IMR-90 (cell line): ENCODE results near the gene USP30. TPM values are rescaled to one million over a fixed set of nuclear protein-coding genes. Genes with fewer than 3 reads are reported as not detected.

Experiments
- ATAC-seq: fragments of 200-7000 bp; cut with Tn5 transposase; 2 replicates; pipeline ENCODE4 v1.9.1; 2020; ENCODE audit warnings: low read depth, mild to moderate bottlenecking, moderate library complexity
- BruUV-seq: library from RNA; stranded (reverse); fragments of 400-500 nt; replicated peaks from 2 replicates; lab custom pipeline; 2021; lab: Mats Ljungman, UMichigan
- CTCF ChIA-PET: fragments of 300-600 bp; formaldehyde crosslinking; extraction: SDS; loops from one replicate; lab custom pipeline; 2021; ENCODE audit warnings: antibody characterized with exemption; lab: Yijun Ruan, JAX
- POLR2A ChIA-PET: fragments of 300-600 bp; sonication (Branson Sonifier 250); formaldehyde crosslinking; loops from one replicate; lab custom pipeline; 2022; ENCODE audit warnings: antibody characterized with exemption; ENCODE audit not compliant: unreplicated experiment; lab: Charles Lee
- DNase-seq: peaks from one replicate; pipeline ENCODE4 v3.0.0; 2013
- H2AFZ ChIP-seq: replicated peaks from 2 replicates; pipeline ENCODE3; 2013; ENCODE audit warnings: low read length, mild to moderate bottlenecking; ENCODE audit not compliant: poor library complexity
- H2AK5ac ChIP-seq: 2 replicates; pipeline ENCODE4 v1.6.1; 2013; ENCODE audit warnings: low read depth, low read length, inconsistent platforms
- H2AK9ac ChIP-seq: replicated peaks from 2 replicates; pipeline ENCODE3; 2013; ENCODE audit warnings: mild to moderate bottlenecking, low read depth, low read length, moderate library complexity; ENCODE audit not compliant: poor library complexity
- H2BK120ac ChIP-seq: 2 replicates; pipeline ENCODE4 v1.6.1; 2013; ENCODE audit warnings: low read depth, low read length, inconsistent platforms
- H2BK15ac ChIP-seq: 3 replicates; pipeline ENCODE4 v1.6.1; 2013; ENCODE audit warnings: low read depth, low read length, inconsistent platforms
- H2BK20ac ChIP-seq: 2 replicates; pipeline ENCODE4 v1.6.1; 2013; ENCODE audit warnings: low read depth, mild to moderate bottlenecking, inconsistent platforms, low read length, moderate library complexity
- H2BK5ac ChIP-seq: 2 replicates; pipeline ENCODE4 v1.6.1; 2013; ENCODE audit warnings: mild to moderate bottlenecking, low read depth, low read length, inconsistent platforms; ENCODE audit not compliant: poor library complexity, severe bottlenecking
- H3K14ac ChIP-seq: replicated peaks from 2 replicates; pipeline ENCODE4 v1.6.1; 2013; ENCODE audit warnings: low read depth, low read length, inconsistent platforms
- H3K18ac ChIP-seq: 2 replicates; pipeline ENCODE4 v1.6.1; 2013; ENCODE audit warnings: low read depth, low read length, control low read depth
- H3K23ac ChIP-seq: 2 replicates; pipeline ENCODE4 v1.6.1; 2013; ENCODE audit warnings: low read depth, low read length, inconsistent platforms
- H3K27ac ChIP-seq: 2 replicates; pipeline ENCODE4 v1.5.1; 2013; ENCODE audit warnings: mild to moderate bottlenecking, control low read depth, low read length; ENCODE audit not compliant: insufficient read depth
- H3K27me3 ChIP-seq: 2 replicates; pipeline ENCODE4 v1.6.1; 2013; ENCODE audit warnings: low read length; ENCODE audit not compliant: control insufficient read depth, insufficient read depth
- H3K36me3 ChIP-seq: 2 replicates; pipeline ENCODE4 v1.6.1; 2013; ENCODE audit warnings: low read length, mixed read lengths; ENCODE audit not compliant: control insufficient read depth, insufficient read depth
- H3K4ac ChIP-seq: 2 replicates; pipeline ENCODE4 v1.6.1; 2013; ENCODE audit warnings: low read depth, low read length, inconsistent platforms
- H3K4me1 ChIP-seq: 2 replicates; pipeline ENCODE4 v1.6.1; 2013; ENCODE audit warnings: low read length, mixed read lengths; ENCODE audit not compliant: control insufficient read depth, insufficient read depth
- H3K4me2 ChIP-seq: 2 replicates; pipeline ENCODE4 v1.6.1; 2013; ENCODE audit warnings: low read depth, mild to moderate bottlenecking, control low read depth, low read length, moderate library complexity
- H3K4me3 ChIP-seq: 2 replicates; pipeline ENCODE4 v1.5.1; 2013; ENCODE audit warnings: low read depth, mild to moderate bottlenecking, control low read depth, low read length, moderate library complexity; ENCODE audit not compliant: insufficient read depth
- H3K56ac ChIP-seq: 2 replicates; pipeline ENCODE4 v1.6.1; 2013; ENCODE audit warnings: low read length, inconsistent platforms; ENCODE audit not compliant: insufficient read depth; ENCODE audit errors: extremely low read depth
- H3K79me1 ChIP-seq, 2 experiments: 2 replicates each; pipeline ENCODE4 v1.6.1; 2013; ENCODE audit warnings: low read length in 2 of 2, inconsistent platforms in 1 of 2, low read depth in 1 of 2
- H3K9ac ChIP-seq: 2 replicates; pipeline ENCODE4 v1.6.1; 2013; ENCODE audit warnings: low read depth, low read length, control low read depth
- H3K9me1 ChIP-seq: 2 replicates; pipeline ENCODE4 v1.6.1; 2013; ENCODE audit warnings: low read length, inconsistent platforms; ENCODE audit not compliant: insufficient read depth
- H3K9me3 ChIP-seq: 2 replicates; pipeline ENCODE4 v1.6.1; 2013; ENCODE audit warnings: low read length; ENCODE audit not compliant: control insufficient read depth, insufficient read depth
- H4K20me1 ChIP-seq: 2 replicates; pipeline ENCODE4 v1.6.1; 2013; ENCODE audit warnings: low read length, inconsistent platforms; ENCODE audit not compliant: insufficient read depth
- H4K5ac ChIP-seq: 2 replicates; pipeline ENCODE4 v1.6.1; 2013; ENCODE audit warnings: mild to moderate bottlenecking, low read depth, low read length, control low read depth
- H4K8ac ChIP-seq, 2 experiments: 2 replicates each; pipeline ENCODE4 v1.6.1; 2013; ENCODE audit warnings: low read depth in 2 of 2, low read length in 2 of 2, control low read depth in 1 of 2, inconsistent platforms in 1 of 2
- H4K91ac ChIP-seq: 2 replicates; pipeline ENCODE4 v1.6.1; 2013; ENCODE audit warnings: low read depth, low read length, inconsistent platforms; ENCODE audit not compliant: insufficient read depth
- BHLHE40 ChIP-seq: fragments of 150-350 bp; IDR thresholded peaks from 2 replicates; pipeline ENCODE4 v1.6.1; 2016; ENCODE audit warnings: mild to moderate bottlenecking, low read depth, low read length
- CHD1 ChIP-seq: IDR thresholded peaks from 2 replicates; pipeline ENCODE4 v1.6.1; 2012; ENCODE audit warnings: low read depth, low read length, improper control_type of control experiment
- CTCF ChIP-seq: conservative IDR thresholded peaks from 2 replicates; pipeline ENCODE4 v1.5.1; 2012; ENCODE audit warnings: mild to moderate bottlenecking, low read depth, low read length, improper control_type of control experiment
- ELK1 ChIP-seq: fragments of 150-350 bp; IDR thresholded peaks from 2 replicates; pipeline ENCODE4 v1.6.1; 2016; ENCODE audit warnings: low read depth, mild to moderate bottlenecking, low read length, moderate library complexity, borderline replicate concordance
- FOS ChIP-seq: fragments of 150-350 bp; IDR thresholded peaks from 2 replicates; pipeline ENCODE4 v1.6.1; 2016; ENCODE audit warnings: low read depth, low read length
- MAFK ChIP-seq: IDR thresholded peaks from 2 replicates; pipeline ENCODE4 v1.6.1; 2012; ENCODE audit warnings: low read depth, low read length, improper control_type of control experiment
- MAZ ChIP-seq: IDR thresholded peaks from 2 replicates; pipeline ENCODE4 v1.6.1; 2012; ENCODE audit warnings: low read depth, mild to moderate bottlenecking, low read length, improper control_type of control experiment, moderate library complexity, borderline replicate concordance
- MXI1 ChIP-seq: IDR thresholded peaks from 2 replicates; pipeline ENCODE4 v1.6.1; 2012; ENCODE audit warnings: low read depth, mild to moderate bottlenecking, low read length, moderate library complexity, borderline replicate concordance
- NFE2L2 ChIP-seq: fragments of 150-350 bp; IDR thresholded peaks from 2 replicates; pipeline ENCODE4 v1.6.1; 2016; ENCODE audit warnings: low read depth, mild to moderate bottlenecking, low read length
- POLR2A ChIP-seq: IDR thresholded peaks from 2 replicates; pipeline ENCODE4 v1.6.1; 2012; ENCODE audit warnings: mild to moderate bottlenecking, low read depth, low read length
- RAD21 ChIP-seq: IDR thresholded peaks from 2 replicates; pipeline ENCODE4 v1.6.1; 2012; ENCODE audit warnings: low read length, improper control_type of control experiment
- RCOR1 ChIP-seq: IDR thresholded peaks from 2 replicates; pipeline ENCODE4 v1.6.1; 2012; ENCODE audit warnings: mild to moderate bottlenecking, low read length, improper control_type of control experiment; ENCODE audit not compliant: insufficient replicate concordance
- RFX5 ChIP-seq: IDR thresholded peaks from 2 replicates; pipeline ENCODE4 v1.8.0; 2012; ENCODE audit warnings: low read depth, mild to moderate bottlenecking, low read length, moderate library complexity
- SMC3 ChIP-seq: fragments of 150-350 bp; IDR thresholded peaks from 2 replicates; pipeline ENCODE4 v1.6.1; 2016; ENCODE audit warnings: low read depth, mild to moderate bottlenecking, antibody characterized with exemption, low read length, moderate library complexity
- USF2 ChIP-seq: fragments of 150-350 bp; IDR thresholded peaks from 2 replicates; pipeline ENCODE4 v1.6.1; 2017; ENCODE audit warnings: mild to moderate bottlenecking, antibody characterized with exemption, low read length, low read depth
- WGBS, 2 experiments: methylation state at CpG; one replicate each; pipeline versions ENCODE4 v1.1.5 to v1.1.7; 2013; ENCODE audit warnings: missing lambda C conversion rate in 2 of 2; ENCODE audit not compliant: insufficient read length in 1 of 2; ENCODE audit errors: extremely low coverage in 2 of 2; 5-methylcytosine and 5-hydroxymethylcytosine counted together
- dilution Hi-C: fragments of 300-500 bp; cut with HindIII; formaldehyde crosslinking; loops from one replicate; pipeline ENCODE4 v1.14.3; 2018; ENCODE audit warnings: low sequenced_read_pairs; ENCODE audit not compliant: unreplicated experiment
- in situ Hi-C: fragments of 300-500 bp; cut with MboI; formaldehyde crosslinking; loops from 3 replicates; pipeline ENCODE4 v1.14.3; 2019; ENCODE audit warnings: low sequenced_read_pairs, inconsistent platforms, mixed read lengths
- intact Hi-C: fragments of 100-400 bp; cut with micrococcal nuclease; formaldehyde crosslinking; loops from 2 replicates; pipeline ENCODE4 v1.10.0; 2022
- polyA plus RNA-seq, 3 experiments: library from polyadenylated mRNA; depleted of rRNA; stranded (reverse); fragments of >200 nt; gene quantifications; 2 replicates each; pipeline ENCODE4 v1.2.3, GENCODE V29; 2012; ENCODE audit warnings: low replicate concordance in 1 of 3
- total RNA-seq: library from RNA; depleted of rRNA; stranded (reverse); fragments of >200 nt; gene quantifications from 2 replicates; pipeline ENCODE4 v1.2.3, GENCODE V29; 2012

Gene USP30
- total and polyA plus RNA-seq, 2 of the 4 experiments (the other 2 are of a cell fraction) = 10.4 to 11.2 TPM

GRCh38 chr12:109098183-109098604, 45.8 kb downstream of the USP30 start:
- Histone ChIP-seq H4K91ac (no peak overlapping the region), H4K8ac (peak overlapping the region; percentile 18 to 51; a peak in 1 of 4 replicates), H3K4me3 (peak overlapping the region; percentile 80), H4K20me1 (no peaks in the 10 kb centered on the region), H3K9me1 (0 out of 2 replicates have a peak, but pooled peaks cover 3% of the 10 kb centered on the region), H4K5ac (peak overlapping the region; percentile 73), H2BK15ac (no peak overlapping the region), H3K27me3 (no peaks in the 10 kb centered on the region), H3K23ac (0 out of 2 replicates have a peak overlapping the region, but pooled peaks have one; percentile 50), H3K9ac (peak overlapping the region; percentile 94), H3K79me1 (peaks cover 14 to 31% of the 10 kb centered on the region in 2 experiments), H3K4ac (peak overlapping the region; percentile 7; the same call in 1 of the 2 replicates), H2BK20ac (no peak overlapping the region), H3K27ac (peak overlapping the region; percentile 70), H2AFZ (peak overlapping the region; percentile 93), H2BK5ac (peak overlapping the region; percentile 15), H3K9me3 (no peaks in the 10 kb centered on the region), H3K4me1 (no peaks in the 10 kb centered on the region), H2BK120ac (no peak overlapping the region), H3K14ac (no peak overlapping the region), H3K18ac (no peak overlapping the region), H3K36me3 (peaks cover 11% of the 10 kb centered on the region), H3K56ac (peak overlapping the region; percentile 73; the same call in 1 of the 2 replicates), H2AK9ac (peak overlapping the region; percentile 5), H3K4me2 (peak overlapping the region; percentile 93), H2AK5ac (no peak overlapping the region)
- POLR2A ChIA-PET = interaction anchor here (0.6 kb wide), 1 partner anchor 11 kb away, joined by 3 read pairs; no protein-coding TSS in a partner anchor
- dilution Hi-C loops = no loop called here
- intact Hi-C loops = loop anchor here (10.0 kb wide), 3 partner anchors 143 to 433 kb away; partner anchors contain the start of gene SSH1
- ATAC-seq = peak; percentile 62
- peak; percentile 60 for DNase-seq
- WGBS, 2 experiments = 2% methylated on average over 15 of the region's 32 CpGs; no CpG with 5 or more reads in 1 of the 2 experiments
- no TSS peak for BruUV-seq
- CTCF ChIA-PET = interaction anchor here (0.6 to 1.7 kb wide), 3 partner anchors 14 to 287 kb away, joined by 4 to 10 read pairs (median 5); no protein-coding TSS in a partner anchor
- in situ Hi-C loops = loop anchor here (10.0 to 25.0 kb wide), 2 partner anchors 293 to 461 kb away; partner anchors contain the start of gene SELPLG
- TF ChIP-seq BHLHE40 (no peak), POLR2A (0 out of 2 replicates have a peak, but pooled peaks have one; percentile 34), ELK1 (no peak), NFE2L2 (no peak), FOS (no peak), RFX5 (no peak), MAFK (no peak), MAZ (0 out of 2 replicates have a peak, but pooled peaks have one; percentile 1), RAD21 (no peak), CTCF (no peak), SMC3 (no peak), RCOR1 (no peak), CHD1 (no peak), USF2 (no peak), MXI1 (peak; percentile 56; the same call in 1 of the 2 replicates)
